IPS-18c (cell line): ENCODE measurements around the gene PLXND1.

Experiments used
- H3K4me3 ChIP-seq: 2 replicates; pipeline ENCODE4 v1.7.0; 2013; ENCODE audit warnings: low read depth, mild to moderate bottlenecking, low read length, moderate library complexity; ENCODE audit not compliant: insufficient read depth
- H3K9me3 ChIP-seq: one replicate; pipeline ENCODE4 v1.6.1; 2013; ENCODE audit warnings: mild to moderate bottlenecking, low read length, moderate library complexity; ENCODE audit not compliant: control insufficient read depth, insufficient read depth

PLXND1 gene

DNA sequence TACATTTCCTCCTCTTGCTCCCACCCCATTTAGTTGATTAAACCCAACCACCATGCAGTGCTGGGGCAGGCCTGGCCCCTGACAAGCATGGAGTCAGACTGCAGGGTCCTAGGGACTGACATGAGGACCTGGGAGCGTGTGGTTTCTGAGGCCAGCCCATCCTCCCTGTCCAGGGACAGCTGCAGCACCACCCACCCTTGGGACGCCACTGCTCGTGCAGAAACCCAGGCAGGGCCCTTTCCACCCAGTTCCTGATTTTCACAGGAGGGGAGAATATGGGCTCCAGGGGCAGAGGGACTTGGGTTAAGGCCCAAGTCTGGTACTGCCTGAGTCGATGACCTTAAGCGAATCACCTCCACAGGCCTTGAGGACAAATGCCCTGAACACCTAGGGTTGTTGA lies 23.7 kb downstream of the PLXND1 start:
- H3K4me3 ChIP-seq = no peak overlapping the region
- H3K9me3 ChIP-seq = no peaks in the 10 kb centered on the region

DNA sequence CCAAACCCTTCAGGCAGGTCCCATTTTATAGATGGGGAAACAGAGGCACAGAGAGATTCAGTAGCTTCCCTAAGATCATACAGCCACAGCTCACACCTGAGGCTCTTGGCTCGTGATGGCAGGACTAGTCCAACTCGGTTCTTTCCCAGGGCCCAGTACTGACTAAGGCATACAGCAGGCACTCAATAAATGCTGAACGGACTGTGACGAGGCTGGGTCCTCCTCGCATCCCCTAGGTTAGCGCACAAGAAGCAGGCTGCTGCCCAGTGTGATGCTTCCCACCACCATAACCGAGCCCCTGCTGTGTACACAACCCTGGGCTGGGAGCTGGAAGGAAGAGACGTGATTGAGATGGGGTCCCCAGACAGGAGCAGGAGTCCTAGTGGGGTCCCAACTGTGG lies 24.9 kb downstream of the PLXND1 start:
- H3K4me3 ChIP-seq = no peak overlapping the region
- H3K9me3 ChIP-seq = no peaks in the 10 kb centered on the region

DNA sequence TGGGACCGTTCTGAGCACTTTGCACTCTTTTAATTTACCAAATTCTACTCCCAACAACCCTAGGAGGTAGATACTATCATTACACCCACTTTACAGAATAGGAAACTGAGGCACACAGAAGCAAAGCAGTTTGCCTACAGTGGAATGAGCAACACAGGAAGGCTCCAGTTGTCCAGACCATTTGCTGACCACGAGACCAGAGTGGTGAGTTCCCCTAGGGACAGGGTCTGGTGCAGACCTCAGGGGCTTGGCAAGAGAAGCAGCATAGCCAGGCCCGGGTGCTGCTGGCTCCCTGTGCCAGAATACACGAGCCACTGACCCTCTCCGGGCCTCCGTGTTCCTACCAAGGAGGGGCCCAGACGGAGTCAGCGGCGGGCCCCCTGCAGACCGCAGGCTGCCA lies 26.5 kb downstream of the PLXND1 start:
- H3K9me3 ChIP-seq = no peaks in the 10 kb centered on the region
- H3K4me3 ChIP-seq = no peak overlapping the region

DNA sequence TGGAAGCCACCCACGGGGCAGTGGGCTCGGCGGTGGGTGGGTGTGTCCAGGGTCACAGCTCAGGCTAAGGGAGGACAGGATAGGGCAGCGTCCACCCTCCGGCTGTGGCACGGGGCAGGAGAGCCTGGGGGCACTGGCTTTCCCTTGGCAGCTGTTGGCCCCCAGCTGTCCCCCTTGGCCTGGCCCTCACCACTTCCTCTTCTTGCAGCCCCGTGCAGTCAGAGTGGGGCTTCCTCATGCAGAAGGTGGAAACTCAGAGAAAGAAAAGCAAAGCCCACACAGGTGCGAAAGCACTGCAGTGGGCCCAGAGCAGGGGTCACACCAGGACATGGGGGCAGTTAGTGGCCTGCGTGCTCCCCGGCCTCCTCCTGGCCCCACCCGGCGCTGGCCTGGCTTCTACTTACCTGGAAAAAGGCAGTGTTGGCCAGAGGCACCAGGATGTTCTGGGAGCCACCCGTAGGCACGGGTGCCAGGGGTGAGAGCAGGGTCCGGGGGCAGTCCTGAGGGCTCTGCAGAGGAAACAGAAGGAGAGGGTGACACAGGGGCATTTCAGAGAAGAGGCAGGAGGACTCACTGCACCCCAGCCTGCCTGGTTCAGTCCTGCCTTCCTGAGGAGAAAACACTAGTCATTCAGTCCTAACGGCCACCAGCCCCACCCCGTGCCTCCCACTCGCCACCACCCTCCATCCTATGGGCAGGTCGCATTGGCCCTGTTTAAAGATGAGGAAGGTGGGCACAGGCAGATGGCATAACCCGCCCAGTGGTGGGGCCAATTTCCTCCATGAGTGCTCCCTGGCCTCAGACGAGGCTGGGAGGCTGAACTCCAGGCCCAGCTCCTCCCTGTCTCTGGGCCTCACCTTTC lies 28.3 kb downstream of the PLXND1 start:
- Histone ChIP-seq H3K9me3 (no peaks in the 10 kb centered on the region), H3K4me3 (no peak overlapping the region)

DNA sequence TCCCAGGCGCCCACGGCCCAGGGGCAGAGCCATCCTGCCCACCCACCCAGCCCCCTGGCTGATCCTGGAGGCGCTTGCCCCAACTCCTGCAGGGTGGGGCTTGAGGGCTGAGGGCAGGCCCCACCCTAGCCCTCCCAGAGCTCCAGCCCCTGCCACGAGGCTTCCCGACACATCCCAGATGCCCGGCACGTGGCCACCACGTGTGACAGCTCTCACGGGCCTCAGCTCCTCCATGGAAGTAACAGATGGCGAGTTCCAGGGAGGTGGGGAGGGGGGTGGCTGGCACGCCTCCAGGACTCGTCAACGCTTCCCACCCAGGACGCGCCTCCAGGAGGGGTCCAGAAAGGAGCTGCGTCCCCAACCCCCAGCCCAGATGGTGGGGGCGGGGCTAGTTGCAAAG lies 29.1 kb downstream of the PLXND1 start:
- H3K9me3 ChIP-seq = no peaks in the 10 kb centered on the region
- no peak overlapping the region for H3K4me3 ChIP-seq

DNA sequence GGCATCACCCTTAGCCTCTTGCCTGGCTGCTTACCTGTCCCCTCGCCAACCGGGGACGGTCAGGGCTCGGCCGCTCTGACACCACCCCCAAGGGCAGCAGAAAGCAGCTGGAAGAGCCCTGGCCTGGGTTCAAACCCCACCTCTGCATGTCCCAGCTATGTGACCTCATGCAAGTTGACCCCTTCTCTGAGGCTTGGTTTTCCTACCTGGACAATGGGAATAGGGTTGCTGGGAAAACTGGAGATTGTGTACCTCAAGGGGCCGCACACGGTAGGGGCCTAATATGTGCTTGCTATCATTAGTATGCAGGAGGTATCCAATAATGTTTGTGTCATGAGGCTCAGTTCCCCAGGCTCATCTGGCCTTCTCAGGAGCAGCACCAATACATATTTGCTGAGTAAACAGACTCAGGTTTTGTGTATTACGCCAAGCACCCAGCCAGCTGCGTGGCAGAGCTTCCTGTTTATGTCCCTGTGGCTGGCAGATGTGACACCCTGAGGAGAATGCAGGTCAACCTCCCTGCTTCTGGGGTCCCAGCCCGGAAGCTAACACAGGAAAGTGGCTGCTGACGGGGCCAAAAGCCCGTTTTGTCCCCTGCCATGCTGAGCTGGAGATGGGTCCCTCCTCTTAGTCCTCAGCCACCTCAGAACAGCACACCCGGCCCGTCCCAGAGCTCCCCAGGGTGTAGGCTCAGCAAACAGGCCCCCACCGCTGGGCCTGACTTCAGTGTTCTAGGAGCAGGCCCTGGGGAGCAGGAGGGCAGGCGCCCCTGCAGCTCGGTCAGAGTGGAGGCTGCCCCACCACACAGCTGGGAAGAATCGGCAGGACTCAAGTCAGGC lies 29.7 kb downstream of the PLXND1 start:
- Histone ChIP-seq H3K4me3 (no peak overlapping the region), H3K9me3 (no peaks in the 10 kb centered on the region)

DNA sequence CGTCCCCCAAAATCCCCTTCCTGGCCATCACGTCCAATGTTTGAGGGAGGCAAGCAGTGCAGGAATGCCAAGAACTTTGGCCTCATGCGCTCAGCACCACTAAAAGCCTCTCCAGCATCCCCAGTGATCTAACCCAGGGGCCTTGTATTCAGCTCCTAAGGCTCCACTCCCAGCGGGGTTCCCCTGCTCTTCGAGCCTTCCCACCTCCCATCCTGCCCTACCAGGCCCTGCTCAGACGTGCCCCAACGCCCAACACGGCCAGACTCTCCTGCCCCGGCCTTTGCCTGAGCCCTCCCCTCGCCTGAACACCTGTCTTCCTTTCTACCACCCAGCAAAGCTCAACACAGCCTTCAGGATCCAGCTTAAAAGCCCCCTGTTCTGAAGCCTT lies 30.5 kb downstream of the PLXND1 start:
- H3K4me3 ChIP-seq = no peak overlapping the region
- no peaks in the 10 kb centered on the region for H3K9me3 ChIP-seq

DNA sequence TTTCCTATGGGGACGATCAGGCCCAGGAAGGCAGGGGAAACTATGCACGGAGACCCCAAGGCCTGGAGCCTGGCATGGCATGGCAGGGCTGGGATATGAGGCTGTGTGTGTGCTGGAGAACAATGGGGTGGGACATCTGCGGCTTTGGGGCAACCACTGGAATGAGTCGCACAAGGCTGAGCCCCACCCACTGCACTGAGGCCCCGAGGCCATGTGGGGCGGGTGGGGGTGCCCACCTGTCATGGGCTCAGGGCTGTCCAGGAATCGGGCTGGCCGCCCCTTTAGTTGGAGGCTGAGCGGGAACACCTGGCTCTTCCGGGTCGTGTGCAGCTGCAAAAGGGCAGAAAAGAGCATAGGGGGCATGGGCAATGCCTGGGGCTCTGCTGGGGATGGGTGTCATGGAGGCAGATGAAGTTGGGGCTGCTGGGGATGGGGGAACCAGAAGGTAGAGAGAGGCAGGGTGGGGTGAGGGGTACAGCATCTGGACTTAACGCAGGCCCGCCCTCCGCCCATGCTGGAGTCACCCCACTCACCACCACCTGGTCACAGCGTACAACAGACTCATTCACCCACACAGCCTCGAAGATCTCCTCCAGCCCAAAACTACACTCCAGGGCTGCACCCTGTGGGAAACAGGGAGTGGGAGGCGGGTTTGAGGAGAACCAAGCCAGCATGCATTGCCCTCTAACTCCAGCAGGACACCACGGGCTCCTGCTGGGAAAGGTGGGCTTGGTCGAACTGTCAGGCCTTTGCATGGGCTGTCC lies 31.1 kb downstream of the PLXND1 start:
- Histone ChIP-seq H3K4me3 (no peak overlapping the region), H3K9me3 (no peaks in the 10 kb centered on the region)

DNA sequence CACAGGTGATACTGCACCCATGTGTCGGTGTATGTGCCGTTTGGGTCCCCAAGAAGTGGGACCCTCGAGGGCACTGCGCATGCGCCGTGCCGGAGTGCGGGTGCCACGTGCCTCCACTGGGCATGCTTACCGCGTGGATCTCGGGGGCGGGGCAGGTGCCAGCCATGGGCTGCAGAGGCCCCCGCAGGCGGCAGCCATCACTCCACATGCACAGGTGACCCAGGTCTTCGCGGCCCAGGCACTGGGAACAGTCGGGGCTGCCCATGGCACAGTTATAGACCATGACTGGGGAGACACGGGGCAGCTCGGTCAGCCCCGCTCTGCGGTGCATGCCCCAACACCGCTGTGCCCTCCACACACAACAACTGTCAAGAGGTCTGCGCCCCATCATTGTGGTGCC lies 32.3 kb downstream of the PLXND1 start:
- no peak overlapping the region for H3K4me3 ChIP-seq
- H3K9me3 ChIP-seq = no peaks in the 10 kb centered on the region

DNA sequence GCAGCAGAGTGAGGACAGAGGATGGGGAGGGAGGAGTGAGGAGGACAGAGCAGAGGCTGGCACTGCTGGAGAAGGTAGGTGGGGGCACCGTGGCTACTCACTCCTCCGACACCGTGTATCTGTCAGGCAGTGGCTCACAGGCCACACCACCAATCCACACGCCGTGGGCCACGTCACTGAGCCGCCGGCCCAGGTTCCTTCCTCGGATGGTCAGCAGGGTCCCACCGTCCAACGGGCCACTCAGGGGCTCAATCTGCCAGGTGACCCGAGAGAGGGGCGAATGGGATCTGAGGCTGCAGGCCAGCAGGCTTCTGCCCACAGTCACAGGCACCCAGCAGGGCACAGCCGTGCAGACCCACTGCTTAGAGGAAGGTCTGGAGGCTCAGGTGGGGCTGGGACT lies 33.0 kb downstream of the PLXND1 start:
- Histone ChIP-seq H3K4me3 (no peak overlapping the region), H3K9me3 (no peaks in the 10 kb centered on the region)

DNA sequence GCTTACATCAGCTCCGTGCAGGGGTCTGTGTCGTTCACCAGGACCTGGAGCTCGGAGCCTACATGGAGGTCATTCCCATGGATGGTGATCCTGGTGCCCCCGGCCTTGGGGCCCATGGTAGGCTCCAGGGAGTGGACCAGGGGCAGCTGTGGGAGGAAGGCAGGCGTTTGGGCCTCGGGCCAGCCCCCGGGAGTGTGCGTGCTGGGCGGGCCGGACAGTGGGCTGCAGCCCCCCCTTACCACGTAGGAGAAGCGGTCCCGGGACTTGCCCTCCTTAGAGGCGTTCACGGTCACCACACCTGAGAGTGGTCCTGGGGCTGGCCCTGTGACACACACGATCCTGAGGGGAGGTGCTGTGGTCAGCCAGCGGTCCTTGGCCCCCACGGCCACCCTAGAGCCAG lies 33.9 kb downstream of the PLXND1 start:
- Histone ChIP-seq H3K9me3 (no peaks in the 10 kb centered on the region), H3K4me3 (no peak overlapping the region)

DNA sequence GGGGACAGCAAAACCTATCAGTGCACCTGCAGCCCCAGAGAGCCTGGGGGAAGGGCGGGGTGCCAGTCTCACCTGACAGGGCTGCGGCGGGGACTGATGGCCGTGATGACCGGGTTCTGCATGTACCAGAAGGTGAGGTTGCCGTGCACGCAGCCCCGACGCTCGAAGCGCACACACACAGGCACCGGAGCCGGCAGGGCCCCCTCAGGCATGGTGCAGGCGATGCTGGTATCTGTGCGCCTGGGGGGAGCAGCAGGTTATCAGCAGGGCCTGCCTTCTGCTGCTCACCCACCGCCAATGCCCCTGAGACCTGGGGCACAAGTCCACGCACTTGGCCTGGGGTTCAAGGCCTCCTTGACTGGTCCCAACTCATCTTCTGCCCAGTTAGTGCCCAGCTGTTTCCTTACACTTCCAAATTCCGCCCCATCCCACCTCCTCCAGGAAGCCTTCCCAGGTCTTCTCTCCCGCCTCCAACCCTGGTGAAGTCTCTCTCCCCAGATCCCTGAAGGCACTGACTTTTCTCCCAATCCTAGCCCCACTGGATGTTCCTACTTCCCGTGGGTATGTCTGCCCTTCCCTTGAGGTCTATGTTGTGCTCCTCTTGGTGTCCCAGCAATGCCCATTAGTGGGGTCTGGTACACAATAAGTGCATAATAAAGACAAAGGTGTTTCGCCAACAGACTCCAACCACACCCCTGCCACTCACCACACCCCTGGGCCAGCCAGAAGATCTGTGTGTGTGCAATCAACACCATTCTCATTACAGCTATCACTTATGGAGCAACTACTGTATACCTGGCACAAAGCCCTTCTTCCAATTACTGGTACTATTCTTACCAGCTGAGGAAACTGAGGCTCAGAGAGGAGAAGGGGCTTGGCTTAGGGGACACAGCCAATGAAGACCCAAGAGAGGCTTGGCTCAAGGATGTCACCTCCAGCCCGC lies 34.6 kb downstream of the PLXND1 start:
- Histone ChIP-seq H3K9me3 (no peaks in the 10 kb centered on the region), H3K4me3 (no peak overlapping the region)

DNA sequence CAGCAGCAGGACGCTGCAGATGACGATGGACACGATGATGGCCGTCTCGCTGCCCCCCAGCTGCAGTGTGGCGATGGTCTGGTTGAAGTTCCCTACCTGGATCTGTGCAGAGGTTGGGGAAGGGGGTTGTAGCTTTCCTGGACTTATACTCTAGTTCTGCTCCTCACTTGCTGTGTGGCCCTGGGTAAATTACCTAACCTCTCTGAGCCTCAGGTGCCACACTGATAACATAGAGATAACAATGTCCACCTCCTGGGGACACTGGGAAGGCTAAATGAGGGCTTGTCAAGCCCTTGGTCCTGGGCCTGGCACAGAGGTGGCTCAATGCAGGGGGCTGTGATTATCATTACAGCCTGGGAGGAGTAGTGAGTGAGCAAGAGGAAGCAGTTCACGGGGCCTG lies 36.6 kb downstream of the PLXND1 start:
- H3K4me3 ChIP-seq = no peak overlapping the region
- H3K9me3 ChIP-seq = no peaks in the 10 kb centered on the region

DNA sequence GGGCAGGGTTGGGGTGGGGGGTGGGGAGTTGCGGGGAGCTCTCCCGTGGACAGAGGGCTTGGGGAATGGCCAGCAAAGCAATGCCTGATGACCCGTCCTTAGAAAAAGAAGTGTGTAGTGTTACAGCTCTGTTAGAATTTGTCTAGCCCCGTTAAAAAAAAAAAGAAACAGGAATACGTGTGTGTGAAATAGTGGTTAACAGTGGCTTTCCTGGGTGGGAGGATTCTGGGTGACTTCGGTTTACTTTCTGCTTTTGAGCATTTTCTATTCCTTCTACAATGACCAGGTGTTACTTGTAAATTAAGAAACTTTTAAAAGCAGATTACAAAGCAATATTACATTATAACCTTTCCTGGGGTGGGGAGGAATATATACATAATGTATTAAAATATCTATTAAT lies 38.5 kb downstream of the PLXND1 start:
- no peak overlapping the region for H3K4me3 ChIP-seq
- no peaks in the 10 kb centered on the region for H3K9me3 ChIP-seq

DNA sequence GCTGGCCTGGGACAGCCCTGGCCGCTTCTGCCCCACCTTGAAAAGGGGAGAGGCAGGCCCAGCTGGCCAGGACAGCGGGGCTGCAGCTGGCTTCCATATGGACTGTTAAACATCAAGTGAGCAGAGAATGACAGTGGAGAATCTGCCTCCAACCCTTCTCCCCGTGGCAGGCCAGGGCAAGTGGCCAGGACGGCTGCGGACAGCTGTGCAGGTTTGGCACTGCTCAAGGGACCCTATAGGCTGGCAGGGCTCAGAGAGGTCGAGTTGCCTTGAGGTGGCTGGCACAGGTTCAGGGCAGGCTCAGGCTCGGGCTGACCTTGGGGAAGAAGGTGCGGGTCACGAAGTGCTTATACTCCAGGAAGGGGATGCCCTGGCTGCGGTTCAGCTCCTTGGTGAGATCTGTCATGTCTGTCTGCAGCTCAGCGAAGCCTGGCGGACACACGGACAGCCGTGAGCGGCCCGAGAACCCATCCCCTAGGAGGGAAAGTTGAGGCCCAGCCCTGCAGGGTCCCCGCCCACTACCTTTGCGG lies 39.2 kb downstream of the PLXND1 start:
- Histone ChIP-seq H3K4me3 (no peak overlapping the region), H3K9me3 (no peaks in the 10 kb centered on the region)

DNA sequence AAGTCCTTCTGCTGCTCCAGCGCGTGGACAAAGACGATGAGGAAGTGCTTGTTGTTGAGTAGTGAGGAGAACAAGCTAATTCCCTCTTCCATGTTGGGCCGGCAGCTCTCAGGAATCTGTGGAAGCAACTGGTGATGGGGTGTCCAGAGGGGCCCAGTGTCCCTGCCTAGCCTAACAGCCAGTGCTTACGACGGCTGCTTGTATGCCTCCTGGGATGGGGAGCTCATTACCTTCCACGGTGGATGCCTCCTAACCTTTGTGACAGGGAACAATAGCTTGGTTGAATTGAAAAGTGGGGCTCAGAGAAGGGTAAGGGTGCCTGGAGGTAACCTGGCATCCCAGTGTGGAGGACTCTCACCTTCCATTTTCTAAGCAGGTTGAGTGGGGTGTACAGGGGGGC lies 40.6 kb downstream of the PLXND1 start:
- H3K9me3 ChIP-seq = no peaks in the 10 kb centered on the region
- no peak overlapping the region for H3K4me3 ChIP-seq
